CD14-positive monocyte (primary cell): ENCODE measurements around the gene OSBPL8. TPM values are rescaled to one million over a fixed set of nuclear protein-coding genes. Genes with fewer than 3 reads are reported as not detected.

Experiments
- DNase-seq, 3 donors: peaks; one replicate each; pipeline ENCODE4 v3.0.0-alpha.2; 2011 to 2022
- H2AFZ ChIP-seq: 2 replicates; pipeline ENCODE4 v1.6.0; 2012; ENCODE audit warnings: mild to moderate bottlenecking, low read depth, low read length, inconsistent platforms; ENCODE audit not compliant: insufficient read depth, poor library complexity, severe bottlenecking
- H3K27ac ChIP-seq, 2 donors: 1 replicate in 1 of 2; 2 replicates in 1 of 2; pipeline ENCODE4 v1.5.1; 2012 to 2013; ENCODE audit warnings: low read length in 2 of 2, control low read depth in 1 of 2, inconsistent platforms in 1 of 2, low read depth in 1 of 2, mild to moderate bottlenecking in 1 of 2
- H3K27me3 ChIP-seq, 2 donors: one replicate each; pipeline versions ENCODE4 v1.6.0 to v1.6.1; 2011 to 2013; ENCODE audit warnings: low read length in 2 of 2; ENCODE audit not compliant: control insufficient read depth in 2 of 2, insufficient read depth in 2 of 2
- H3K36me3 ChIP-seq, 2 donors: replicated peaks in 1 of 2; 1 replicate in 1 of 2; 2 replicates in 1 of 2; pipeline versions ENCODE4 v1.5.1 to v1.6.1; 2012 to 2013; ENCODE audit warnings: low read length in 2 of 2, control low read depth in 1 of 2, inconsistent platforms in 1 of 2, mild to moderate bottlenecking in 1 of 2; ENCODE audit not compliant: insufficient read depth in 2 of 2, control insufficient read depth in 1 of 2
- H3K4me1 ChIP-seq, 2 donors: 1 replicate in 1 of 2; 2 replicates in 1 of 2; pipeline versions ENCODE4 v1.5.1 to v1.6.1; 2012 to 2013; ENCODE audit warnings: low read length in 2 of 2, control low read depth in 1 of 2, inconsistent platforms in 1 of 2, mild to moderate bottlenecking in 1 of 2, moderate library complexity in 1 of 2; ENCODE audit not compliant: insufficient read depth in 2 of 2, control insufficient read depth in 1 of 2
- H3K4me2 ChIP-seq: replicated peaks from 2 replicates; pipeline ENCODE3; 2012; ENCODE audit warnings: low read length, moderate library complexity, mild to moderate bottlenecking; ENCODE audit not compliant: poor library complexity, severe bottlenecking; ENCODE audit errors: extremely low read depth
- H3K4me3 ChIP-seq, 3 experiments: fragments of 200-600 bp in 1 of 3; sonication (generic) in 1 of 3; replicated peaks in 1 of 3; 1 replicate in 2 of 3; 2 replicates in 1 of 3; pipeline ENCODE4 v1.5.1; 2011 to 2013; ENCODE audit warnings: low read length in 3 of 3, mild to moderate bottlenecking in 3 of 3, control low read depth in 2 of 3, low read depth in 2 of 3, inconsistent platforms in 1 of 3, moderate library complexity in 1 of 3
- H3K79me2 ChIP-seq: 2 replicates; pipeline ENCODE4 v1.6.0; 2012; ENCODE audit warnings: mild to moderate bottlenecking, control low read depth, inconsistent platforms, low read length, moderate library complexity; ENCODE audit not compliant: insufficient read depth
- H3K9ac ChIP-seq: 2 replicates; pipeline ENCODE4 v1.6.0; 2017; ENCODE audit warnings: low read length, mild to moderate bottlenecking; ENCODE audit not compliant: insufficient read depth, poor library complexity, severe bottlenecking
- H3K9me3 ChIP-seq, 2 donors: replicated peaks in 1 of 2; 1 replicate in 1 of 2; 2 replicates in 1 of 2; pipeline versions ENCODE4 v1.5.1 to v1.6.1; 2012 to 2013; ENCODE audit warnings: low read length in 2 of 2, control low read depth in 1 of 2; ENCODE audit not compliant: control insufficient read depth in 1 of 2, insufficient read depth in 1 of 2
- H4K20me1 ChIP-seq: 2 replicates; pipeline ENCODE4 v1.6.0; 2012; ENCODE audit warnings: mild to moderate bottlenecking, low read length, control low read depth, moderate library complexity; ENCODE audit not compliant: insufficient read depth
- H3K27ac Mint-ChIP-seq, 7 donors: one replicate each; pipeline ENCODE4 v1.8.0; 2020; ENCODE audit warnings: mild to moderate bottlenecking in 7 of 7, mixed read lengths in 7 of 7, moderate library complexity in 6 of 7, inconsistent platforms in 2 of 7
- H3K27me3 Mint-ChIP-seq, 3 donors: one replicate each; pipeline ENCODE4 v1.8.0; 2021 to 2022; ENCODE audit warnings: low read depth in 3 of 3, mild to moderate bottlenecking in 3 of 3, mixed read lengths in 3 of 3, moderate library complexity in 3 of 3, inconsistent platforms in 1 of 3
- H3K36me3 Mint-ChIP-seq, 2 donors: one replicate each; pipeline ENCODE4 v1.8.0; 2020; ENCODE audit warnings: mixed read lengths in 2 of 2, inconsistent platforms in 1 of 2, mild to moderate bottlenecking in 1 of 2
- H3K4me1 Mint-ChIP-seq: one replicate; pipeline ENCODE4 v1.8.0; 2020; ENCODE audit warnings: mild to moderate bottlenecking, mixed read lengths
- H3K4me3 Mint-ChIP-seq, 2 donors: one replicate each; pipeline ENCODE4 v1.8.0; 2020; ENCODE audit warnings: mild to moderate bottlenecking in 2 of 2, mixed read lengths in 2 of 2, moderate library complexity in 1 of 2
- H3K9me3 Mint-ChIP-seq, 7 donors: one replicate each; pipeline ENCODE4 v1.8.0; 2020 to 2022; ENCODE audit warnings: mixed read lengths in 7 of 7, mild to moderate bottlenecking in 6 of 7, moderate library complexity in 6 of 7, inconsistent platforms in 2 of 7
- WGBS: methylation state at CpG from one replicate; pipeline ENCODE4 v1.1.5; 2013; ENCODE audit warnings: missing lambda C conversion rate; ENCODE audit not compliant: insufficient coverage; 5-methylcytosine and 5-hydroxymethylcytosine counted together
- intact Hi-C, 2 donors: fragments of 100-400 bp; cut with micrococcal nuclease; formaldehyde crosslinking; loops; one replicate each; pipeline versions ENCODE4 v1.15.0 to v1.15.1; 2023
- polyA plus RNA-seq, 3 donors: library from polyadenylated mRNA; depleted of rRNA in 1 of 3; unstranded in 2 of 3; stranded (reverse) in 1 of 3; fragments of 300-500 nt in 2 of 3; fragments of >200 nt in 1 of 3; fragmentation: Illumina TruSeq in 2 of 3; gene quantifications; 1 replicate in 2 of 3; 2 replicates in 1 of 3; pipeline ENCODE4 v1.2.3, GENCODE V29; 2012 to 2021
- TF ChIP-seq, protein P1 (sequence below): fragments of 200-600 bp; IDR thresholded peaks from one replicate; pipeline ENCODE4 v1.8.0; 2022; ENCODE audit warnings: antibody characterized with exemption, mild to moderate bottlenecking

The OSBPL8 gene
- polyA plus RNA-seq, 3 donors = 25.3 to 167 (median 147) TPM

DNA sequence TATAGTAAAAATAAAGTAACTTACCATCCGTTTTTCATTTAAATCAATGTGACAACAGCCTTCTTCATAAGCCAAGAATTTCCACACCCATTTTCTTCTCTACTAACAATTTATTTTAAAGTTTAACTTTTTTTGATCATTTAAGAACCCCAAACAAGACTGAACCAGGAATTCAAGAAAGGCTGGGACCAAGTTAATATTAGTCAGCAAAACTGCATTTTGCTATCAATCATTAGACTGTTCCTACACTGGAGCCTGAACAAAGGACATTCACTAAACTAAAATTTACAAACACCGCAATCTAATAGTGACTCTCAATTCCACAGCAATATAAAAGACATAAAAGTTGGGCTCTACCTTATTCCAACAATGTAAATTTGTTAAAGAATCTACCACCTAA is 73.6 kb downstream of the OSBPL8 start:
- TF ChIP-seq, protein P1, sequence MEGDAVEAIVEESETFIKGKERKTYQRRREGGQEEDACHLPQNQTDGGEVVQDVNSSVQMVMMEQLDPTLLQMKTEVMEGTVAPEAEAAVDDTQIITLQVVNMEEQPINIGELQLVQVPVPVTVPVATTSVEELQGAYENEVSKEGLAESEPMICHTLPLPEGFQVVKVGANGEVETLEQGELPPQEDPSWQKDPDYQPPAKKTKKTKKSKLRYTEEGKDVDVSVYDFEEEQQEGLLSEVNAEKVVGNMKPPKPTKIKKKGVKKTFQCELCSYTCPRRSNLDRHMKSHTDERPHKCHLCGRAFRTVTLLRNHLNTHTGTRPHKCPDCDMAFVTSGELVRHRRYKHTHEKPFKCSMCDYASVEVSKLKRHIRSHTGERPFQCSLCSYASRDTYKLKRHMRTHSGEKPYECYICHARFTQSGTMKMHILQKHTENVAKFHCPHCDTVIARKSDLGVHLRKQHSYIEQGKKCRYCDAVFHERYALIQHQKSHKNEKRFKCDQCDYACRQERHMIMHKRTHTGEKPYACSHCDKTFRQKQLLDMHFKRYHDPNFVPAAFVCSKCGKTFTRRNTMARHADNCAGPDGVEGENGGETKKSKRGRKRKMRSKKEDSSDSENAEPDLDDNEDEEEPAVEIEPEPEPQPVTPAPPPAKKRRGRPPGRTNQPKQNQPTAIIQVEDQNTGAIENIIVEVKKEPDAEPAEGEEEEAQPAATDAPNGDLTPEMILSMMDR = no peak
- Mint-ChIP-seq H3K36me3 (peaks cover 40 to 42% of the 10 kb centered on the region in 2 donors), H3K27me3 (no peaks in the 10 kb centered on the region), H3K4me3 (no peak overlapping the region), H3K27ac (peak overlapping the region in 1 of 7 donors; percentile 6), H3K9me3 (no peaks in the 10 kb centered on the region), H3K4me1 (peaks cover 6% of the 10 kb centered on the region)
- peaks cover 30% of the 10 kb centered on the region for H3K79me2 ChIP-seq
- WGBS = no CpG with 5 or more reads among the region's 2 CpGs
- H3K4me2 ChIP-seq = no peak overlapping the region
- H3K9me3 ChIP-seq = no peaks in the 10 kb centered on the region
- H3K4me1 ChIP-seq = no peaks in the 10 kb centered on the region
- no peak overlapping the region for H2AFZ ChIP-seq
- H3K4me3 ChIP-seq = no peak overlapping the region
- no peaks in the 10 kb centered on the region for H3K27me3 ChIP-seq
- peaks cover 13 to 39% of the 10 kb centered on the region in 2 donors for H3K36me3 ChIP-seq
- DNase-seq = no peak
- intact Hi-C loops = no loop called here
- peaks cover 70% of the 10 kb centered on the region for H4K20me1 ChIP-seq
- H3K27ac ChIP-seq = no peak overlapping the region
- H3K9ac ChIP-seq = no peak overlapping the region

DNA sequence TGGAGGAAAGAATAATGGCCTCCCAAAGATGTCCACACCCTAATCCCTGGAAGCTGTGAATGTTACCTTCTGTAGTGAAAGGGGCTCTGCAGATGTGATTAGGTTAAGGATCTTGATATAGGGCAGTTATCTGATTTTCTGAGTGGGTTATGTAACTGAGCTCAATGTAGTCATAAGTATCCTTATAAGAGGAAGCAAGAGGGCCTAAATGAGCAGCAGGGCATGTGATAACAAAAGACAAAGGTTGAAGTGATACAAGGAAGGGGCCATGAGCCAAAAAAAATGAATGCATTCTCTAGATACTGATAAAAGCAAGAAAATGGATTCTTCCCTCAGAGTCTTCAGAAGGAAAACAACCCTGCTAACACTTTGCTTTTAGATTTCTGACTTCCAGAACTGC is 78.8 kb downstream of the OSBPL8 start:
- peaks cover 22 to 39% of the 10 kb centered on the region in 2 donors for H3K36me3 Mint-ChIP-seq
- peaks cover 10% of the 10 kb centered on the region for H3K4me1 Mint-ChIP-seq

More for the DNA sequence above, 78.8 kb downstream of the OSBPL8 start:
- TF ChIP-seq, protein P1 = no peak
- H3K9ac ChIP-seq = no peak overlapping the region
- intact Hi-C loops = no loop called here
- H3K4me3 Mint-ChIP-seq = no peak overlapping the region
- no peaks in the 10 kb centered on the region for H3K9me3 ChIP-seq
- no peaks in the 10 kb centered on the region for H3K4me1 ChIP-seq
- no peaks in the 10 kb centered on the region for H3K27me3 Mint-ChIP-seq
- peak overlapping the region in 3 of 7 donors; percentile 21 to 33 (median 28) for H3K27ac Mint-ChIP-seq
- H4K20me1 ChIP-seq = peaks cover 83% of the 10 kb centered on the region
- no peak overlapping the region for H3K4me3 ChIP-seq
- H3K27ac ChIP-seq = peak overlapping the region in 1 of 2 donors; percentile 53
- no peak for DNase-seq
- peaks cover 0 to 18% of the 10 kb centered on the region in 2 donors for H3K36me3 ChIP-seq
- no peak overlapping the region for H2AFZ ChIP-seq
- peaks cover 35% of the 10 kb centered on the region for H3K79me2 ChIP-seq
- H3K27me3 ChIP-seq = no peaks in the 10 kb centered on the region
- no peaks in the 10 kb centered on the region for H3K9me3 Mint-ChIP-seq
- H3K4me2 ChIP-seq = no peak overlapping the region
